ENCODE data around the gene PAGE3. TPM values are rescaled to one million over a fixed set of nuclear protein-coding genes. Genes with fewer than 3 reads are reported as not detected.

PAGE3 gene, protein sequence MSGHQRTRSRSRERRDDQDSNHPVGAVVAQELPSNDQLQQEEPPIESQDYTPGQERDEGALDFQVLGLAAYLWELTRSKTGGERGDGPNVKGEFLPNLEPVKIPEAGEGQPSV
- polyA plus RNA-seq (ENCODE audit: insufficient read length in 12 of 12): not detected
- long read RNA-seq, donor 1: 0 reads
- long read RNA-seq, donor 2: 0 reads
- long read RNA-seq, donor 3: 0 reads
- long read RNA-seq, donor 4: 0 reads
- long read RNA-seq, donor 5: 0 reads
- long read RNA-seq, donor 6: 0 reads
- long read RNA-seq, donor 7: 0 reads
- long read RNA-seq, donor 8: 0 reads
- long read RNA-seq, donor 9: 0 reads
- long read RNA-seq, donor 10: 0 reads
- long read RNA-seq, donor 11: 0 reads

DNA sequence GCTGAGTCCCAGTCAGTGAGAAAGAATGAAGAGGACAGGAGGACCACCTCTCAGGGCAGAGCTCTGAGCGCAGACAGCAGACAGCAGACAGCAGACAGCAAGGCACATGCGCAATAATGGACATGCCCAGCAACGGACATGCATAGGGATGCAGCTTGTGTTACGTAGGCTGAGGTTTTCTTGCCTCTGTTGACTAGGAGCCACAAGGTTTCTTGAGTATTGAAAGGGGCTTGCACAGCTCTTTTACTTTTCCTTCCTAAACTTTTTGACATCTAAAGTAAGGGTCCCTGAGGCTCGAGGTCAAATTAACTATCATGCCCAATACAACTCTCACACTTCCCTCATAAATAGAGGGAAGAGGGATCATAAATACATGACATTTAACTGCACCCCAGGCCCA lies at the start of gene PAGE3:
TSS of gene PAGE3 (minus strand) at position 101 of the 400 bp plus-strand sequence. CDS start 1,013 bp downstream, outside the sequence.
- DNase-seq: no peak

DNA sequence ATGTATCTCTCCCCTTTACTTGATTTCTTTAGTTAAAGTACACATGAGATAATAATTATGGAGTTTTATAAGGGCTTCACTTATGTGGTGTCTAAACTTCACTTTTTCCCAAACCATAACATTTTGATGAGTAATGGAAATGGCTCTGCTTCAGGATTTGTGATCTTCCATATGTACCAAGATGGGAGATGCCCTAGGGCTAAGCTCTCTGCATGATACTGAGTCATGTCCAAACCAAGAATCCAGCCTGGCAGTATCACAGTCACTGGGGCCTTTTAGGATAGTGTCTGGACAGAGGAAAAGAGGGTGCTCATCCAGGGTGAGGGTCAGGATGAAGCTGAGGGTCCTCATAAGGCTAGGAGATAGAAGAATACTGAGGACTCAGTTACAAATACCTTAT lies 47.9 kb upstream of the PAGE3 start:
- DNase-seq: no peak

DNA sequence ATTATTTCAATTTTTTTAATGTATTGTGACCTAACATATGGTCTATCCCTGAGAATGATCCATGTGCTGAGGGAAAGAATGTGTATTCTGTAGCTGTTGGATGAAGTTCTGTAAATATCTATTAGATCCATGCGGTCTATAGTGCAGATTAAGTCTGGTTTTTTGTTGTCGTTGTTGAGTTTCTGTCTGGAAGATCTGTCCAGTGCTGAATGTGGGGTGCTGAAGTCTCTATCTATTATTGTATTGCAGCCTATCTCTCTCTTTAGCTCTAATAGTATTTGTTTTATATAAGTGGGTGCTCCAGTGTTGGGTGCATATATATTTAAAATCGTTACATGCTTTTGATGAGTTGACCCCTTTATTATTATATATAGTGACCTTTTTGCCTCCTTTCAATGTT lies 26.2 kb upstream of the PAGE3 start:
- DNase-seq: no peak

DNA sequence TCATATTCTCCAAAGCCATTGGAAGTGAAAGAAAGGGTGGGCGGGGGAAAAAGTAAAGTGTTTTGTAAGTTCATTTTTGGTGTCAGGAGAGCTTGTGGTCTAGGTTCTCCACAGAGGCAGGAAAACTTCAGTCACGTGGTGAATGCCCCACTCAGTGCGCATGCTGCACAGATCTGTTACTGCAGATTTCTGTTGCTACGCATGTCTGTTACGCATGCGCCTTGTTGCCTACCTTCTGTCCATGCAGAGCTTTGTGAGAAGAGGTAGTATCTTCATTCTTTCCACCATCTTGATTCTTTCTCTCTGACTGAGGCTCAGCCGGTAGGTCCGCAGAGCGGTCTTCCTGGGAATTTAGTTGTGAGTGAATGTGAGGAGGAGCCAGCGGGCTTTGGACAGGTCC lies 15.1 kb upstream of the PAGE3 start:
- DNase-seq: no peak

DNA sequence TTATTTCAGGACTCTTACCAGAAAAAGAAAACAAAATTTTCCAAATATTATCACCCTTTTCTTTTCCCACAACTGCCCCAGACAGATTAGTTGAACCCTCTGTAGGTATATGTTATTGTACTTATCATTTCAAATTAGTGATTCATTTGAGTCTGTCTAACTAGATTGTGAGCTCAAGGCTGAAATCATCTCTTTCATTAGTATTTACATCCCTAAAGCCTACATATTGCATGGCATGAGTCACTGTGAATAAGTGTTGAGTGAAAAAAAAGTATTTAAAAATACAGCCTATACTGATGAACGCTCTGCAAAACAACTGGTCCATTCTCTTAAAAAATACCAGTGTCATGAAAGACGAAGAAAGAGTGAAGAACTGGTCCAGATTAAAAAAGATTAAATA lies 3.9 kb downstream of the PAGE3 start:
- DNase-seq: no peak

DNA sequence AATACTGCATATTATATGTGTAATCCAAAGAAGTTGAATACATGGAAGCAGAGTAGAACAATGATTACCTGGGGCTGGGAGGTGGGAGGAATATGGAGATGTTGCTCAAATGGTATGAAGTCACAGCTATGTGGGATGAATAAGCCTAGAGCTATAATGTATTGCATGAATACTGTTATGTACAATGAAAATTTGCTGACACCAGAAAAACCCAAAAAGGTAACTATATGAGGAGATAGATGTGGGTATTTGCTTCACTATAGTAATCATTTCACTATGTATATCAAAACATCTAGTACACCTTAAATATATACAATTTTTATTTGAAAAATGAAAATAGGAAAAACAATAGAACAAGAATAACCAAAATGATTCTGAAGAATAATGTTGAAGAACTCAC lies 11.2 kb downstream of the PAGE3 start:
- DNase-seq: no peak

DNA sequence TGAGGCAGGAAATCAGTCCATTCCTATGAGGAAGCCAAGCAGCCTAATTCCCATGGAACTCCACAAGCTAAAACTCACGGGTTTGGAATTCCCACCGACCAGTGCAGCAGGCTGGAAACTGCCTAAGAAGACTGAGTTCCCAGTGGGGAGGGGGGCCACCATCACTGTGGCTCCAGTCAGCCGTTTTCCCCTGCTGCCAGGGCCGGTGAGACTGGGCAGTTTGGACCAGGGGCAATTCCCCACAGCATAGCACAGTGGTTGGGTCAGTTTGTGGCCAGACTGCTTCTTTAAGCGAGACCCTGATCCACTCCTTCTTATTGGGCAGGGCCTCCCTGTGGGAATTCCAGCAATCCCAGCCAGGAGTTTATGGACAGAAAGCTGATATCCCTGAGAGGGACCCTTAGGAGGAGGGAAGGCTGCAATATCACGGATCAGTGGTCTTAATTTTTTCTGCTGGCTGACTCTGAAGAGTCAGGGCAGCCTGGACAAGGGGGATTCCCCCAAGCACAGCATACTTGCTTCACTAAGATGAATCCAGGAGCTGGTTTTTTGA lies 23.9 kb downstream of the PAGE3 start:
- DNase-seq: no peak

DNA sequence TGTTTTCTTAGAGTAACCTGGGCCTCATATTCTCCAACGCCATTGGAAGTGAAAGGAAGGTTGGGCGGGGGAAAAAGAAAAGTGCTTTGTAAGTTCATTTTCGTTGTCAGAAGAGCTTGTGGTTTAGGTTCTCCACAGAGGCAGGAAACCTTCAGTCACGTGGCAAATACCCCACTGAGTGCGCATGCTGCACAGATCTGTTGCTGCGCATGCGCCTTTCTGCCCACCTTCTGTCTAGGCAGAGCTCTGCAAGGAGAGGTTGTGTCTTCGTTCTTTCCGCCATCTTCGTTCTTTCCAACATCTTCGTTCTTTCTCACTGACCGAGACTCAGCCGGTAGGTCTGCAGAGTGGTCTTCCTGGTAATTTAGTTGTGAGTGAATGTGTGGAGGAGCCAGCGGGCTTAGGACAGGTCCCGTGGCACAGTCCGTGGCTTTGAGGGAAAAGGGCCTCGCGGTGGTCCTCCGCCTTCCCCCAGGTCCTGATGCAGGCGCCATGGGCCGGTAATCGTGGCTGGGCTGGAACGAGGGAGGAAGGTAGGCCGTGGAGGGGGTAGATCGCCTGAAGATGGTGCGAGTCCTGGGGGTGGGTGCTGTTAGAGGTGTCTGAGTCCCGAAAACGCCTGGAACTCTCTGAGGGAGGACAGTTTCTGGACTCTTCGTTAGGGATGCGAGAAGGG lies 44.5 kb downstream of the PAGE3 start, which contains the start of gene PAGE5:
TSS of gene PAGE5 (plus strand) at position 228 of the 676 bp plus-strand sequence. CDS start 1,037 bp downstream, outside the sequence.
- DNase-seq: no peak

DNA sequence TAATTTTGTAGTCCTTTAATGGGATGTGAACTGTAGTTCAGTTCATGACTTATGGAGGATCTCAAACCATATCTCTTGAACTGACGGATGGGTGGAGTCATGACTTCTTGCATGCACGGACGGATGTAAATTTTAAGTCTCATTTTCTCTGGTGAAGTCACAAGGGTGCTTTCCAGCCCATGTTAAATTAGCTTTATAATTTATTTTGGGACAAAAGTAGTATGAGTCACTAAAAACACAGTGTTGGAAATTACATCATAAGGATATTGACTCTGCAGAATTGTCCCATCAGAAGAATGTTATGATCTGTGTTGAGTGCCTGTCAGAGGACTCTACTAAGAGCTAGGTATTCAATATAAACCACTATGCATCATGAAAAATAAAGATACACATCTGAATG lies 51.3 kb downstream of the PAGE3 start:
- no peak for DNase-seq

DNA sequence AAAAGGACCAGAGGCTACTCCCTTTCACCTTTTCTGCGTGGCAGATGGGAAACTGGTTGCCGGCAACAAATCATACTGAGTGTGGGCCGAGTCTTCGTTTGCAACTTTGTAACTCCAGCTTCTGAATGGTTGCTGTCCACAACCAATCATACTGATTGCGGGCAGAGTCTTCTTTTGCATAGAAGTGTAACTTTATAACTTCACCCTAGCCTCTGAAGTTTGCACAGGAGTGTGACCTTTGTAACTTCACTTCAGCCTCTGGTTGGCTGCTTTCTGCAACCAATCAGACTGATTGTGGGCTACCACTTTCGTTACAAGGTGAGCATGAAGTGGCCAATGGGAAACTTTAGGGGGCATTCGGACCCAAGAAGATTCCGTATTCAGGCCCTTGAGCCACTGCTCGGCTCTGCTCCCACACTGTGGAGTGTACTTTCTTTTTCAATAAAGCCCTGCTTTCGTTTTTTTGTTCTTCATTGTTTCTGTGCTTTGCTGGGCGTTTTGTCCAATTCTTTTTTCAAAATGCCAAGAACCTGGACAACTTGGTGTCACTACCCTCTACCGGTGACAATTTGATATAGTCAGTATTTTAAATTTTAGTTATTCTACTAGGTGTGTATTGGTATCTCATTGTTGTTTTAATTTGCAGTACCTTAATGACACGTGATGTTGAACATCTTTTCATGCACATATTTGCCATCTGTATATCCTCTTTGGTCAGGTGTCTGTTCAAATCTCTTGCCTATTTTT lies 53.6 kb downstream of the PAGE3 start:
- DNase-seq: no peak

Other genes starting within 250 kb of the PAGE3 start
- 100 to 1,000 TPM in 2 of 12 donors, 10 to 100 TPM in 8, 1 to 10 TPM in 1, not detected in 1; 7.9 to 124 (median 39.1) TPM for gene ALAS2, start 233.9 kb downstream of the PAGE3 start, polyA plus RNA-seq (ENCODE audit: insufficient read length in 12 of 12)
- gene PAGE2B, start 189.9 kb downstream of the PAGE3 start, polyA plus RNA-seq (ENCODE audit: insufficient read length in 12 of 12): under 1 TPM in 1 of 12 donors, not detected in 11; 0.52 TPM
- under 1 TPM in 1 of 12 donors, not detected in 11; 0.41 TPM for gene PAGE2, start 175.9 kb downstream of the PAGE3 start, polyA plus RNA-seq (ENCODE audit: insufficient read length in 12 of 12)
- not detected for gene PAGE5, start 44.6 kb downstream of the PAGE3 start, polyA plus RNA-seq (ENCODE audit: insufficient read length in 12 of 12)
- gene MAGEH1, start 187.2 kb upstream of the PAGE3 start, polyA plus RNA-seq (ENCODE audit: insufficient read length in 12 of 12): 10 to 100 TPM in 11 of 12 donors, not detected in 1; 37.5 to 57.5 (median 44.0) TPM
- 1 to 10 TPM in 11 of 12 donors, not detected in 1; 3.4 to 7.7 (median 4.0) TPM for gene USP51, start 224.9 kb upstream of the PAGE3 start, polyA plus RNA-seq (ENCODE audit: insufficient read length in 12 of 12)